GM21390 (cell line): Measurements from ENCODE around the gene FAM13A.
"Not testable (repeated sequence)": the region's sequence is repeated elsewhere in the genome, so short reads cannot be mapped to it uniquely, and the experiment has no call there.

Experiments used
- ATAC-seq: cut with Tn5 transposase; IDR thresholded peaks from one replicate; pipeline ENCODE4 v1.9.1; 2021; ENCODE audit not compliant: unreplicated experiment

FAM13A gene

DNA sequence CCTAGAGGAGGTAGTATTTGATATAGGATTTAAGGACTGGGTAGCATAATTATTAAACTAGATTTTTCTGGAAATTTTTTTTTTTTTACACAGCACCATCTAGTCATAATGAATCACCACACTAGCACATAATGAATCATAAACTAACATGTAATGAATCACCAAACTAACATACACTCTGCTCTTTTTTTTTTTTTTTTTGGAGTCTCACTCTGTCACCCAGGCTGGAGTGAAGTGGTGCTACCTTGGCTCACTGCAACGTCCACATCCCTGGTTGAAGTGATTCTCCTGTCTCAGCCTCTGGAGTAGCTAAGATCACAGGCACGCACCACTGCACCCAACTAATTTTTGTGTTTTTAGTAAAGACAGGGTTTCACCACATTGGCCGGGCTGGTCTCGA lies 92.5 kb downstream of the FAM13A start:
- no peak for ATAC-seq

DNA sequence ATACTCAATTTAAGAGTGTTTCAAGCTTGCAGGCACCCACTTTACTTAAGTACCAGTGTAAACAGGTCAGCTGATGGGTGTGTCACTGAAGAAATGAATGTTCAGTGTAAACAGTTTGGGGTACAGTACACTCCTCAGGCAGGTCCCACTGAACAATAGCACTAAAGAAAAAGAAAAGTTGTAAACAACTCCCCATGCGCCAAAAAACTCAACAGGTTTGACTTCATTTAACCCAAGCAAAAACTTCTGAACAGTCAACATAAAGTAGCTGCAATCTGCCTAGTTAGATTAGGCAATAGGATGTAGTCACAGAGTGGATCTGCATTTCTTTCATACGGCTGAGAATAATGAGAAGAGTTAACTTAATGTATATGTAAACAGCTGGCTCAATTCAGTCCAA lies 93.2 kb downstream of the FAM13A start:
- no peak for ATAC-seq

DNA sequence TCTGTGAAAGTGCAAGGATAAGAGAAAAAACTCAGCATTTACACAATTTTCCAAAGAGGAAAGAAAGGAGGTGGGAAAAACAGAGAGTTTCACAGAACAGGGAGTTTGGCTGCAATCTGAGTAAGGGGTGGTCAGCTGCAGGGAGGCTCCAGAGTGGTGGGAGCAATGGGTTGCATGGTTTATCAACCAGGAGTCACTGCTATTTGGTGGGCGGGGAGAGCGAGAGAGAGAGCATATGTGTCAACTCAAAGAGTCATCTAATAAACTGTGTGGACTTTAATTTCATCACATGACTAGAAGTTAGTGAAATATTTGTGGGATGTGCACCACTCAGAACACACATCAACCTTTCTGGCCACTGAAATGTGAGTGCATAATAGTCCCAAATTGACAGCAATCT lies 94.6 kb downstream of the FAM13A start:
- ATAC-seq = no peak

DNA sequence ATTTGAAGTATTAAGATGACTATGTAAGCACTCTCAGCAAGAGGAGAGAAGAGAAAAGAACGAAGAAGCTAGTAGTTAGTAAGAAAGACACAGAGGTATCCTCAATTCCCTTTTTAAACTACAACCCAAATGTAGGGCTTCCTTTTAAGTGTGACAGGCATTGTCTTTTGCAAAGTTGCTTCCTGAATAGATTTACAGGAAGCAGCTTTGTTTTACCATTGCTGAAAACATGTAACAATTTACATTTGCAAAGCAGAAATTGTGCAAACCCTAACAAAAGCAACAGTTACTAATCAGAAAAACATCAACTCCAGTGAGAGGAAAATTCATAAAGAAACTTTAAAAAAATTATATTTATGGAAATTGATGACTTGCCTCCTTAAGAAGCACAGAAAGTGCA lies 96.4 kb downstream of the FAM13A start:
- no peak for ATAC-seq

DNA sequence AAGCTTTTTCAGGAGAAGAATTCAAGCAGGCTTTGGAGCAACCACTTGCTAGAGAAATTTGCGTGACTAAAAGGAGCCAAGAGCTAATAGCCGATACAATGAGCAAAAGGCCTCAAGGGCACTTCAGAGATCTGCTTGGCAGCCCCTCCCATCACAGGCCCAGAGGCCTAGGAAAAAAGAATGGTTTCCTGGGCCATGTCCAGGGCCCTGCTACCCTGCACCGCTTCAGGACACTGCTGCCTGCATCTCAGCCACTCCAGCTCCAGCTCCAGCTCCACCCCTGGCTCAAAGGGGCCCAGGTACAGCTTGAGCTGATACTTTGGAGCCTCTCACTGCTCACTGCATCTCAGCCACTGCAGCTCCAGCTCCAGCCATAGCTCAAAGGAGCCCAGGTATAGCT lies 98.9 kb downstream of the FAM13A start:
- ATAC-seq = no peak

DNA sequence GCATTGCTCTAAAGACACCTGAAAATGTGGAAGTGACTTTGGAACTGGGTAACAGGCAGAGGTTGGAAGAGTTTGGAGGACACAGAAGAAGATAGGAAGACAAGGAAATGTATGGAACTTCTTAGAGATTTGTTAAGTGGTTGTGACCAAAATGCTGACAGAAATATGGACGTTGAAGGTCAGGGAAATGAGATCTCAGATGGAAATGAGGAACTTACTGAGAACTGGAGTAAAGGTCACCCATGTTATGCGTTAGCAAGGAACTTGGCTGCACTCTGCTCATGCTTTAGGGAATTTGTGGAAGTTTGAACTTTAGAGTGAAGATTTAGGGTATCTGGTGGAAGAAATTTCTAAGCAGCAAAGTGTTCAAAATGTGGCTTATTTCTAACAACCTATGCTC lies 99.4 kb downstream of the FAM13A start:
- ATAC-seq = no peak

DNA sequence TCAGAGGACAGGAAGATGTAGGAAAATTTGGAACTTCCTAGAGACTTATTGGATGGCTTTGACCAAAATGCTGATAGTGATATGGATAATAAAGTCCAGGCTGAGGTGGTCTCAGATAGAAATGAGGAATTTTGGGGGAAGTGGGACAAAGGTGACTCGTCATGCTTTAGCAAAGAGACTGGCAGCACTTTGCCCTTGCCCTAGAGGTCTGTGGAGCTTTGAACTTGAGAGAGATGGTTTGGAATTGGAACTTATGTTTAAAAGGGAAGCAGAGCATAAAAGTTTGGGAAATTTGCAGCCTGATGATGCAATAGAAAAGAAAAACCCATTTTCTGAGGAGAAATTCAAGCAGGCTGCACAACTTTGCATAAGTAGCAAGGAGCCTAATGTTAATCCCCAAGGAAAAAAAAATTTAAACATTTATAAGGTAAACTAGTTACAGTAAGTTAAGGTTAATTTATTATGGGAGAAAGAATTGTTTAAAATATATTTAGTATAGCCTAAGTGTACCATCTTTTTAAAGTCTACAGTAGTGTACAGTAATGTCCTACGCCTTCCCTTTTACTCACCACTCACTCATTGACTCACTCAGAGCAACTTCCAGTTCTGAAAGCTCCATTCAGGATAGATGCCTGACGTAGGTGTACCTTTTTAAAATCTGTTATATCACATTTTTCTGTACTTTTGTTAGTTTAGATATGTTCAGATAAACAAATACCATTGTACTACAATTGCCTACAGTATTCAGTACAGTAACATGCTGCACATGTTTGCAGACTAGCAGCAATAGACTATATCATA lies 101.2 kb downstream of the FAM13A start:
- no peak for ATAC-seq

DNA sequence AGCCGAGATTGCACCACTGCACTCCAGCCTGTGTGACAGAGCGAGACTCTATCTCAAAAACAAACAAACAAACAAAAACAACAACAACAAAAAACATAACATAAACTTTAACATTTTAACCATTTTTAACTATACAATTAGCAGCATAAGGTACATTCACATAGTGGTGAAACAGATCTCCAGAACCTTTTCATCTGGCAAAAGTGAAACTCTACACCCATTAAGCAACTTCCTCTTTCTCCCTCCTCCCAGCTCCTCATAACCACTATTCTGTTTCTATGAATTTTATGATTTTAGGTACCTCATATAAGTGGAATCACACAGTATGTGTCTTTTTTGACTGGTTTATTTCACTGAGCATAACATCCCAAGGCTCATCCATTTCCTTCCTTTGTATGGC lies 103.6 kb downstream of the FAM13A start:
- peak; percentile 63 for ATAC-seq

DNA sequence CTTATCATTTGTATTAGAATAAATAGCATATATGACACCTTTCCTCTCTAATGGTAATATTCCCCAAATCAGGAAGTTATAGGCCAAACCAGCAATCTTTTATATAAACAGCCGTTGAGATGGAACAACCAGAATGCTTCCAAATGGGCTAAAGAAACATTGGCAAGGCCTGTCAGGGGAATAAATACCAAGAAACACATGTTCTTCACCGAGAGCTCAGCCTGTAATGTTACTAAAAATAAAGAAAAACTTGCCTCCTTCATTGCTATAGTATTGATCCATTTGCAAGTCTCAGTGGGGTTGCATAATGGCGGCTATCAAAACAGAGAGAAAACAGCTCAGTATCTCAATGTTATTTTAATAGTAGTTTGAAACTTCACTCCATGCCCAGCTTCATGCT lies 104.9 kb downstream of the FAM13A start:
- ATAC-seq = no peak

DNA sequence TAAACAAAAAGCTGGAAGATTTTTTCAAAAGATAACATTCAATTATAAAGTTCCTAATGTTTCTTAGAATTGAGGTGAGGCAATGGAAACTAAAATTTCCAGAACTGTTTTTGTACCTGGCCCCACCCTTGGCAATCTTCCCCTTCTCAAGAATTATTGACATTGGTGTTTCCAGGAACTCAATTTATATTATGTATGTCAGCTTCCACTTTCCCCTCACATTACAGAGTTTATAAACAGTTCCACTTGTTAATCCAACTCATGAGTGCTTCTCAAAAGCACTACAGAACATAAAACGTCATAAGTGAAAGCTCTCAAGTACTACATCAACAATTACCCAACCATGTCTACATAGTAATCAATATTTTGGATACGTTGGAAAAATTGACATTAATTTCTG lies 107.4 kb downstream of the FAM13A start:
- ATAC-seq = no peak

DNA sequence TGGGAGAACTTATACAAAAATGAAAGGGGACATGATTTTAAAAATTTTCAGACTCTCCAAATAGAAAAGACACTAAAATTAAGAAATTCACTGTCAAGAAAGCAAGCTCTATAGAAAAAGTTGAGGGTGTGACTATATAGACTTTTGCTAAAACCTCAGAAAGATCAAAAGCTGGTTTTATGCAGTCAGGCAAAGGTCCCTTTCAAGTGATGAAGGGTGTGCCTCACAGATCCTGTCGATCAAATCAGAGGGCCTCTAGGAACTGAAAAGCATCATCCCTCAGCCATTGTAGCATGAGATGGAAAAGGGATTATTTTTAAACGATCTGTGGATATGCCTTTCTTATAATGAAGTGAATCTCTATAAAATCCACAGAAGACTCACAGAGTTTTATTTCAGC lies 116.5 kb downstream of the FAM13A start:
- ATAC-seq = no peak

DNA sequence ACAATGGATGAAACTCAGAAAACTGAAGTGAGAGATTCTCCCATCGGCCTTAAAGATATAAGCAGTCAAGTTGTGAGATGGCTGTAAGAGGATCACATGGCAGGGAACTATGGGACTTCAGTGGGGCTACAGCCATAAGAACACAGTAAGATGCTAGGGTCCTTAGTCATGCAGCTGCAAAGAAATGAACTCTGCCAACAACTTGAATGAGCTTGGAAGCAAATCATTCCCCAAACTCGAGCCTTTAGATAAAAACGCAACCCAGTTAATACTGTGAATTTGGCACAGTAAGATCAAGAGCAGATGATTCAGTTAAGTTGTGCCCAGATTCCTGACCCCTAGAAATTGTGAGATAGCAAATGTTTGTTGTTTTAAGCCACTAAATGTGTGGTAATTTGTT lies 117.3 kb downstream of the FAM13A start:
- ATAC-seq = no peak

DNA sequence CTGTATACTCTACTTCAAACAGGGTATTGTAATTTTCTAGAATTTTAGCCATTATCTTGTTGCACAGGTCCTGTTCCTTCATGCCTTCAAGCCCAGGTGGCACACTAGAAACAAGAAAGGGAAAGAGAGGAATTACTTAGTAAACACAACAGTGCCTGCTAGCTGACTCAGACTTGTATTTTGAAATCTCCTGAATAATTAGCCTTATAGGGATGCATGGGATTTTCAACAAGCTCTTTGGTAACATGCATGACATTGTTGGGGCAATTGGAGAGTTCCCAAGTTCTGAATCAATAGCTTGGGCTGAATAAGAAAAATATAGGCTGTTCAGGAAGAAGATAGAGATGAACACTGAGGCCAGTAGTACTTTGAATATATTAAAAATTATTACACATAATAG lies 118.8 kb downstream of the FAM13A start:
- ATAC-seq = no peak

DNA sequence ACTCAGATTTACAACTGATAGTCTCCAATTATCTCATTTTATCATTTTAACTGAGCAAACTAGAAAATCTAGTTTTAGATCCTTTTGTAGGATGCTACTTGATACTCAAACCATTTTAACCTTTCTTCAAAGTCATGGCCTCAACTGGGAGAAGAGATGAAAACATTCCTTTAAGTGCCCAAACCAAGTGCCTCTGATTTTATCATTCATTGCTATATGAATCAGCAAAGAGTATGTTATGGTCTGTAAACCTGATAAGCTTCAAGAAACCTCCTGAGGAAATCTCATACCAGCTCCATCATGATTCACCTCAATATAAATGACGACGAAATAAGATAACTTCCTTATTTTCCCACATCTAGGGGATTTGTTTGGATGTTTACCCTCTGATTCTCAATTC lies 119.9 kb downstream of the FAM13A start:
- ATAC-seq = no peak

DNA sequence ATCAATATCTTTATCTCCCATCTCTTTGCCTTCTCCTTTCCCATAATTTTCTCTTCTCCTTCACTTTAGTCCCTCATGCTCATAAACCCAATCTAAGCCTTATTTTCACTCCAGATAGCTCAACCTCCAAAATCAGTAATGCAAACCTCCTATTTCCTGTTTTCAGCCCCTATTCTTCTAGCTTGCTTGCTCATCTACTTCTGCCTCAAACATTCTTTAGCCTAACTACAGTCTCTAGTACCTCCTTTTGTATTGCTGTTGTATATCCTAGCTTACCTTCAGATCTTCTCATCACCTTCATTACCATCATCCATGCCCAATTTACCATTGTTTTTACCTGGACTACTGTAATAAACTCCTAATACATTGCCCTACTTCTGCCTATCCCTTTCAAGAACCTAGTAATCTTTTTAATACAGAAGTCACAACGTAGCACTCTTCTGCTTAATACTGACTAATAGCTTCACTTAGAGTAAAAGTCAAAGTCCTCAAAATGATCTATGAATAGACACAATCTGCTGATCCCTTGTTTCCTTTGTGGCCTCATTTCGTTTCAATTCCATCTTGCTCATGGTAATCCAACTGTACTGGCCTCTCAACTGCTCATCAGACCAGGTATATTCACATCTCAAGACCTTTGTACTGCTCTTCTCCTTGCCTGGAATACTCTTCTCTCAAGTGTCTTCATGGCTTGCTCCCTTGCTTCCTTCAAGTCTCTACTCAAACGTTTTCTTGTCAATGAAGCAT lies 123.4 kb downstream of the FAM13A start:
- no peak for ATAC-seq

DNA sequence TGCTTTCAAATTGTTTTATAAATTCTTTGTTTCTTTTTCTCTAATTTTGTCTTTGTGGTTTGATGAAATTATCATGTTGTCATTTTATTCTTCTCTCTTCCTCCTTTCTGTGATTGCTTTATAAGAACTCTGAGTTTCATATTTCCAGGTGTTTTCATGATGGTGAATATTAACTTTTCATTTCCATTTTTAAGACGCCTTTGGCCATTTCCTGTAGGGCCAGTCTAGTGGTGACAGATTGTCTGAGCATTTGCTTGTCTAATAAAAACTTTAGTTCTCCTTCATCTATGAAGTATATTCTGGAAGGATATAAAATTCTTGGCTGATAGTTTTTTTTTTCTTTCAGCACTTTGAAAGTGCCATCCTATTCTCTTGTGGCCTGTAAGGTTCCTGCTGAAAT lies 128.1 kb downstream of the FAM13A start:
- no peak for ATAC-seq

DNA sequence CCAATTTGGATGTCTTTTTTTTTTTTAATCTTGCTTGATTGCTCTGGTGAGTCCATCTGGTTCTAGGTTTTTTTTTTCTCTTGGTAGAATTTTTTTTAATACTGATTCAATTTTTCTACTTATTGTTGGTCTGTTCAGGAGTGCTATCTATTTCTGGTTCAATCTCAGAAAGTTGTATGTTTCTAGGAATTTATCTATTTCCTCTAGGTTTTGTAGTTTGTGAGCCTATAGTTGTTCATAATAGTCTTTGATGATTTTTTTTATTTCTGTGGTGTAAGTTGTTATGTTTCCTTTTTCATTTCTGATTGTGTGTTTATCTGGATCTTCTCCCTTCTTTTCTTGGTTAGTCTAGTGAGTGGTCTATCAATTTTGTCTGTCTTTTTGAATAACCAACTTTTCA lies 129.6 kb downstream of the FAM13A start:
- ATAC-seq = no peak

DNA sequence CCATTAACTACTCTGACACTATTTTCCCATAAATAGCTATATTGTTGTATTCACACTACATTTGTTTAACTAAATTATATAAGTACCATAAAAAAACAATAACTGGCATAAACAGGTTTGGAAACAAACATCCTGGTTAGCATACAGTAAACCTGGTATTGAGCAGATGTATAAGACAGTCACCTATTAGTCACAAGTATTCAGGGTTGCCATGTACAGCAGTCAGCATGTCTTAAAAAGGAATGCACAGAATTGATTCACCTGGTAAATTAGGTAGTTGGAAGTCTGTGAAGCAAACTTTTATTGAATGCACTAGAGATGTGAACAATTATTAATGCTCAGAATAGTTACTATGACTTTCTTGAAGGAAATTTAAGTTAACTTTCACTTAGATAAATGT lies 137.9 kb downstream of the FAM13A start:
- no peak for ATAC-seq

DNA sequence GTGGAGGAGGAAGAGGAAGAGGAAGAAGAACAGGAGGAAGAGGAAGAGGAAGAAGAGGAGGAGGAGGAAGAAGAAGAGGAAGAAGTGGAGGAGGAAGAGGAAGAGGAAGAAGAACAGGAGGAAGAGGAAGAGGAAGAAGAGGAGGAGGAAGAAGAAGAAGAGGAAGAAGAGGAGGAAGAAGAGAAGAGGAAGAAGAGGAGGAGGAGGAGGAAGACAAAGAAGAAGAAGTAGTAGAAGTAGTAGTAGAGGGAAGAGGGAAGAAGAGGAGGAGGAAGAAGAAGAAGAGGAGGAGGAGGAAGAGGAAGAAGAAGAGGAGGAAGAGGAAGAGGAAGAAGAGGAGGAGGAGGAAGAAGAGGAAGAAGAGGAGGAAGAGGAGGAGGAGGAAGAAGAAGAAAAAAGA lies 143.8 kb downstream of the FAM13A start:
- not testable (repeated sequence) for ATAC-seq

DNA sequence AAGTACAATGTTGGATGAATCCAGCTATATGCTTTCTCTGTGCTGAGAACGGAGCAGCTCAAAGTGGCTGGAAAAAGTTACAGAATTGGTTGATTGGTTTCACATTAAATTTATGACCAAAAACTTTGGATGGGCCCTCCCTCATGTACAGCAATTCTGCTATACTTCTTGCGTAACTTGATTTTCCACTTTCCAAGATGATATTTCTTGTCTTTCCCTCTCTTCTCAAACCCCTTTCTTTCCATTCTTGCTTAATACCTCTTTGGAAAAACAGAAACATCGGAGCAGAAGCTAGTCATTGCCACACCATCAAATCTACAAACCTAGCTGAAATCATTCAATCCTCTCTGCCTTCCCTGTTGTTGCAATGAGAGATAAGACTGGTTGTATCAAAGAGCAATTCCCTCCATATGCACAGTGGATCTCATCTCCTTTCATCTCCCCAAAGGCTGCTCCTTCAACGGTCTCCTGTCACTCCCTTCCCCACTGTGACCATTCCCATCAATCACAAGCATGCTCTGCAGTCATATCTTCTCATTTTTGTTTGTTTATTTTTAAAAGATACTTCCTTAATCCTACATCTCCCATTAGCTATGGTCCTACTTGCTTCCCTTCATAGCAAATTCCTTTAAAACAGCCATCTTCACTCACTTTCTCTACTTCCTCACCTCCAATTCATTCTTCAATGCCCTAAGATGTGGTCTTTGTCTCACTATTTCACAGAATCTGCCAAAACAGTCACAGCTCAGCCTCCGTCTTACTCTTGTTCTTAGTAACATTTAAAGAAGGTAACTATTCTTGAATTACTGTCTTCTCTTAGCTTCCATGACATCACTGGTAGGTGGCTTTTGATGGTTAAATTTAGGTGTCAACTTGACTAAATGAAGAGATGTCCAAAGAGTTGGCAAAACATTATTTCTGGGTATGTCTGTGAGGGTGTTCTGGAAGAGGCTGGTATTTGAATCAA lies 145.5 kb downstream of the FAM13A start:
- no peak for ATAC-seq

DNA sequence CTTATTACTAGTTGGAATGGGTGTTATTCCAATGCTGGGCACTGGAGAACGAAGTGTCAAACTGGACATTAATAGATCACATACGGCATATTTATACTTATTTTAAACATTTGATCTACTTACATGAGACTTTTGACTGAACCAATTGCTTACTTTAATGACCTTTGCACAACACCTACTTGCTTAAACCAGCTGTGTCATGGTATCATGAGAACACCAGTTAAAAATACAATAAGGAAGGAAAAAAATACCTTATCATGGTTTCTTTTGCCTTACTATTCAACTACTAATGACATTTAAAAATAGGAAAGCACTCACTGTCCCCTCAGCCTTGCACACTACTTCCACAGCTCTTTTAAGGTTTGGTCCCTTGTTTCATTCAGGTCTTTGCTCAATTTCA lies 146.9 kb downstream of the FAM13A start:
- no peak for ATAC-seq

DNA sequence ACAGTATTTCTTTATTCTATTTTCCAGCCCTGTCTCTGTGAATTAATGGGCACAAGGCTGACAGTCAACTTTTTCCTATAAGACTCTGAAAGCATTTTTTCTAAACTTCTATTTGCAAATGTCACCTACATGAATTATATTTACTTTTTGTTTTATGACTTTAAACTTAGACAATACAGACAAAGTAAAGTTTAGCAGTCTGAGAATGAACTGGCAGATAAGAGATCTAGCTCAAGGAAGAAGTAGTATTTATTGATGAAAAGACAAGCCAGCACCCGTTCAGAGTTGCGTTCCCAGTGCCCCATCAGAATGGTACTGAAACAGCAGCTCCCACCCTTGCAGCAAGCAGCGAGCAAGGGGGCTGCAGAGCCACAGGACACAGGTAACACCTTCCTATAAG lies 148.5 kb downstream of the FAM13A start:
- ATAC-seq = no peak
